ENCODE measurements around the gene GSTCD.

GSTCD gene

GRCh38 chr4:105896461-105896942 lies 187.9 kb downstream of the GSTCD start:
- DNase-seq, result no peak

All from stimulated activated CD4-positive, alpha-beta T cell treated with anti-CD3 and anti-CD28 coated beads, Interleukin-12 subunit alpha, Interleukin-12 subunit beta, amount 100 ng/mL, for 4 hours (primary cell).